Tibial nerve (tissue), 4 donors: ENCODE data around the gene SNAI3.

Source experiments
- EP300 ChIP-seq, 2 donors: sonication (generic); formaldehyde crosslinking; IDR thresholded peaks; one replicate each; pipeline ENCODE4 v1.6.1; 2017; ENCODE audit warnings: antibody characterized with exemption in 2 of 2, mild to moderate bottlenecking in 1 of 2
- TF ChIP-seq, protein P1 (sequence below), 5 experiments: fragments of 200-600 bp in 3 of 5; fragments of 450-650 bp in 2 of 5; sonication (generic) in 3 of 5; IDR thresholded peaks; one replicate each; pipeline ENCODE4 v1.5.1; 2016 to 2019; ENCODE audit warnings: antibody characterized with exemption in 5 of 5, mild to moderate bottlenecking in 3 of 5, moderate library complexity in 2 of 5

GRCh38 chr16:88631384-88631783 is 54.9 kb downstream of the SNAI3 start:
- TF ChIP-seq EP300 (IDR thresholded peaks at IDR 0.05): no peak
- TF ChIP-seq, protein P1, sequence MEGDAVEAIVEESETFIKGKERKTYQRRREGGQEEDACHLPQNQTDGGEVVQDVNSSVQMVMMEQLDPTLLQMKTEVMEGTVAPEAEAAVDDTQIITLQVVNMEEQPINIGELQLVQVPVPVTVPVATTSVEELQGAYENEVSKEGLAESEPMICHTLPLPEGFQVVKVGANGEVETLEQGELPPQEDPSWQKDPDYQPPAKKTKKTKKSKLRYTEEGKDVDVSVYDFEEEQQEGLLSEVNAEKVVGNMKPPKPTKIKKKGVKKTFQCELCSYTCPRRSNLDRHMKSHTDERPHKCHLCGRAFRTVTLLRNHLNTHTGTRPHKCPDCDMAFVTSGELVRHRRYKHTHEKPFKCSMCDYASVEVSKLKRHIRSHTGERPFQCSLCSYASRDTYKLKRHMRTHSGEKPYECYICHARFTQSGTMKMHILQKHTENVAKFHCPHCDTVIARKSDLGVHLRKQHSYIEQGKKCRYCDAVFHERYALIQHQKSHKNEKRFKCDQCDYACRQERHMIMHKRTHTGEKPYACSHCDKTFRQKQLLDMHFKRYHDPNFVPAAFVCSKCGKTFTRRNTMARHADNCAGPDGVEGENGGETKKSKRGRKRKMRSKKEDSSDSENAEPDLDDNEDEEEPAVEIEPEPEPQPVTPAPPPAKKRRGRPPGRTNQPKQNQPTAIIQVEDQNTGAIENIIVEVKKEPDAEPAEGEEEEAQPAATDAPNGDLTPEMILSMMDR (IDR thresholded peaks at IDR 0.05): no peak
